HTERT RPE-1 (cell line): ENCODE measurements around the gene HFE.
"Not testable (repeated sequence)": the region's sequence is repeated elsewhere in the genome, so short reads cannot be mapped to it uniquely, and the experiment has no call there.

Experiments
- in situ Hi-C: fragments of 300-500 bp; cut with MboI; formaldehyde crosslinking; loops from 4 replicates; pipeline ENCODE4 v1.14.3; 2020; ENCODE audit warnings: low sequenced_read_pairs

The HFE gene, protein sequence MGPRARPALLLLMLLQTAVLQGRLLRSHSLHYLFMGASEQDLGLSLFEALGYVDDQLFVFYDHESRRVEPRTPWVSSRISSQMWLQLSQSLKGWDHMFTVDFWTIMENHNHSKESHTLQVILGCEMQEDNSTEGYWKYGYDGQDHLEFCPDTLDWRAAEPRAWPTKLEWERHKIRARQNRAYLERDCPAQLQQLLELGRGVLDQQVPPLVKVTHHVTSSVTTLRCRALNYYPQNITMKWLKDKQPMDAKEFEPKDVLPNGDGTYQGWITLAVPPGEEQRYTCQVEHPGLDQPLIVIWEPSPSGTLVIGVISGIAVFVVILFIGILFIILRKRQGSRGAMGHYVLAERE

DNA sequence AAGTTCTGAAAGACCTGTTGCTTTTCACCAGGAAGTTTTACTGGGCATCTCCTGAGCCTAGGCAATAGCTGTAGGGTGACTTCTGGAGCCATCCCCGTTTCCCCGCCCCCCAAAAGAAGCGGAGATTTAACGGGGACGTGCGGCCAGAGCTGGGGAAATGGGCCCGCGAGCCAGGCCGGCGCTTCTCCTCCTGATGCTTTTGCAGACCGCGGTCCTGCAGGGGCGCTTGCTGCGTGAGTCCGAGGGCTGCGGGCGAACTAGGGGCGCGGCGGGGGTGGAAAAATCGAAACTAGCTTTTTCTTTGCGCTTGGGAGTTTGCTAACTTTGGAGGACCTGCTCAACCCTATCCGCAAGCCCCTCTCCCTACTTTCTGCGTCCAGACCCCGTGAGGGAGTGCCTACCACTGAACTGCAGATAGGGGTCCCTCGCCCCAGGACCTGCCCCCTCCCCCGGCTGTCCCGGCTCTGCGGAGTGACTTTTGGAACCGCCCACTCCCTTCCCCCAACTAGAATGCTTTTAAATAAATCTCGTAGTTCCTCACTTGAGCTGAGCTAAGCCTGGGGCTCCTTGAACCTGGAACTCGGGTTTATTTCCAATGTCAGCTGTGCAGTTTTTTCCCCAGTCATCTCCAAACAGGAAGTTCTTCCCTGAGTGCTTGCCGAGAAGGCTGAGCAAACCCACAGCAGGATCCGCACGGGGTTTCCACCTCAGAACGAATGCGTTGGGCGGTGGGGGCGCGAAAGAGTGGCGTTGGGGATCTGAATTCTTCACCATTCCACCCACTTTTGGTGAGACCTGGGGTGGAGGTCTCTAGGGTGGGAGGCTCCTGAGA is at the start of gene HFE:
Gene HFE, plus strand, starts transcription at position 146 of the 832 bp plus-strand sequence. Its CDS starts 12 bp downstream, at position 158.
- in situ Hi-C loops, result no loop called here

DNA sequence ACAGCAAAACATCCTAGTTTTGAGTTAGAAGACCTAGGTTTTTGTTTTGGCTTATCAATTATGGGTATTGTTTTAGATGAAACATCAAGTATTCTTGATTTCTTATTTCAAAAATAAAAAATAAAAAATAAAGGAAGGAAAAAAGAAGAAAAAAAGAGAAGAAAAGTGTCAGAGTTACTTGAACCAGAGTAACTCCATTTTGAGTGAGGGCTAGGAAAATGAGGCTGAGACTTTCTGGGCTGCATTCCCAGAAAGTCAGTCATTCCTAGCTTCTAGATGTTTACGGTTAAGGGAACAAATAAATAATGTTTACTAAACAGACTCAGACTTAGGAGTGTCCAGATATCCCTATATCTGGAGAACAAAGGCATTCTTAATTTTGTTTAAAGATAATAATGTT is 45.3 kb upstream of the HFE start:
- in situ Hi-C loops, result no loop called here

DNA sequence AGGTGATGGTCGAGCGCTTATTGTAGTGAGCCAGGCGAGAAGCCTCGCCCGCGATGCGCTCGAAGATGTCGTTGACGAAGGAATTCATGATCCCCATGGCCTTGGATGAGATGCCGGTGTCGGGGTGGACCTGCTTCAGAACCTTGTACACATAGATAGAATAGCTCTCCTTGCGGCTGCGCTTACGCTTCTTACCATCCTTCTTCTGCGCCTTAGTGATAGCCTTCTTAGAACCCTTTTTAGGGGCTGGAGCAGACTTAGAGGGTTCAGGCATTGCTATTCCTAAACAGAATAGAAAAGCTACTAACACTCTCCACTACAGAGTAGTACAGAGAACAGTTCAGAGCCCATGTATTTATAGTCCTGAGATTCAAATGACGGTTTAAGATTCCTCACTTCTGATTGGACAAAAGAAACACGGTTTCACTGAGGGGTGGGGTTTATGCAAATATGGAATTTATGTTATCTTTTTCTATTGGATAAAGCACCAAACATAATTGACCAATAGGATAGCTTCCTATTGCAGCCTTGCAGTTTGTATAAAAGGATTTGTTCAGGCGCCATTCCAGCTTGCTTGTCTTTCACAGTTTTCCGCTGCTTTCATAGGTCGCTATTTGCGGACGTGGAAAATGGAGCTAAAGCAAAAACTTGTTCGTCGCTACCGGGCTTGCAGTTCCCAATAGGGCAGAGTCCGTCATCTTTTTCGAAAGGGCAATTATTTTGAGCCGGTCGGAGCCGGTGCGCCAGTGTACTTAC is 43.7 kb upstream of the HFE start:
- in situ Hi-C loops, result no loop called here

DNA sequence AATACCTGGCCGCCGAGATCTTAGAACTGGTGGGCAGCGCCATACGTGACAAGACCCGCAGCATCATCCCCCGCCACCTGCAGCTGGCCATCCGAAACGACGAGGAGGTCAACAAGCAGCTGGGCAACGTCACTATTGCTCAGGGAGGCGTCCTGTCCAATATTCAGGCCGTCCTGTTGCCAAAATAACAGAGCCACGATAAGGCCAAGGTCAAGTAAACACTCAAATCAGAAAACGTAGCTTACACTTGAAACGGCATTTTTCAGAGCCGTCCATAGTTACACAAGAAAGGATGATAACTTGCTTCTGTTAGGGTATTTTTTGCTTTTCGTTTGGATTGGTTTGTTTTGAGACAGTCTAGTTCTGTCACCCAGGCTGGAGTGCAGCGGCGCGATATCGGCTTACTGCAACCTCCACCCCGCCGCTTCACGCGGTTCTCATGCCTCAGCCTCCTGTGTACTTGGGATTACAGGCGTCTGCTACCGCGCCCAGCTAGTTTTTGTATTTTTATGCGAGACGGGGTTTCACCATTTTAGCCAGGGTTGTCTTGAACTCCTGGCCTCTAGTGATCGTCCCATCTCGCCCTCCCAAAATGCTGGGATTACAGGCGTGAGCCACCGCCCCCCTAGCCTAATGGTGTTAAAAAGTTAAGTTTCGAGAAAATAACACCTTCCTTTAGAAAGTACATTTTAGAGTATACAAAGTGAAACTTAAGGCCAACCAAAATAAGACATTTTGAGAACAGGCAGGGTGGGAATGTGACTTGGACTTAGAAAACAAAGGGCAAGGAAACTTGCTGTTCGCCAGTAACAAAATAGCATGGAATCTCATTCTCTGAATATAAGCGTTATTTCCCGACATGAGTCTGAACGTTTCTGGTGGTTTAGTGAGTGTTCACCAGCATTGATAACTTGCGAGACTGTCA is 42.8 kb upstream of the HFE start:
- in situ Hi-C loops, result no loop called here

DNA sequence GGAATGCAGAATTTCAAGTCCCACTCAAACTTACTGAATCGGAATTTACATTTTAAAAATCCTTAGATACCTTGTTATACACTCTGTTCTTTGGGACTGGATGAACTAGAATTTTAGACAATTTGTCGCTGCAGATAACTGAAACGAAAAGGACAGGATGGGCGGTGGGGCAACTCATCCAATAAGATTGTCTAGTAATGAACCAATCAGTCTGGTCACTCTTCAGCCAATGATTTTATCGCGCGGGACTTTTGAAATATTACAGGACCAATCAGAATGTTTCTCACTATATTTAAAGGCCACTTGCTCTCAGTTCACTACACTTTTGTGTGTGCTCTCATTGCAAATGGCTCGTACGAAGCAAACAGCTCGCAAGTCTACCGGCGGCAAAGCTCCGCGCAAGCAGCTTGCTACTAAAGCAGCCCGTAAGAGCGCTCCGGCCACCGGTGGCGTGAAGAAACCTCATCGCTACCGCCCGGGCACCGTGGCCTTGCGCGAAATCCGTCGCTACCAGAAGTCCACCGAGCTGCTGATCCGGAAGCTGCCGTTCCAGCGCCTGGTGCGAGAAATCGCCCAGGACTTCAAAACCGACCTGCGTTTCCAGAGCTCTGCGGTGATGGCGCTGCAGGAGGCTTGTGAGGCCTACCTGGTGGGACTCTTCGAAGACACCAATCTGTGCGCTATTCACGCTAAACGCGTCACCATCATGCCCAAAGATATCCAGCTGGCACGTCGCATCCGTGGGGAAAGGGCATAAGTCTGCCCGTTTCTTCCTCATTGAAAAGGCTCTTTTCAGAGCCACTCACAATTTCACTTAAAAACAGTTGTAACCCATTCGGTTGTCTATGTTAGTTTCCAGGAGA is 41.9 kb upstream of the HFE start:
- in situ Hi-C loops, result no loop called here

DNA sequence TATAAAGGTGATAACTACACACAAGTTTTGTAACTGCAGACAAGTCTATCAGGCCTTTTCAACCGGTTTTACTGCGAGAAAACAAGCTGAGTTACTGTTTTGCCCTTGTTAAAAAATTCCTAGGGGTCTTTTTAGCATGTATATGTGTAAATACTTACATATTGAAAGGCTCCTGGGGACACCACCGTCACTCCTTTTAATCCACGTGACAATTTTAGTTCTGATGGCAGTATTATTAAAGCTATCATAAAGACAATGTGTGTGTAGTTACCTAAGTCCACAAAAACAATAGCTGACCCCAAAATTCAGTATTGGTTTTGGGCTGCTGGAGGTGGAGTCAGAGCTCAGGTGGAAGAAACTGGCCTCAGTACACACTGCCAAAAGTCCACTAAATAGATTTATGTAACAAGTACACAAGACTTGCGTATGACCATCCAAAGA is 41.3 kb upstream of the HFE start:
- in situ Hi-C loops, result no loop called here

DNA sequence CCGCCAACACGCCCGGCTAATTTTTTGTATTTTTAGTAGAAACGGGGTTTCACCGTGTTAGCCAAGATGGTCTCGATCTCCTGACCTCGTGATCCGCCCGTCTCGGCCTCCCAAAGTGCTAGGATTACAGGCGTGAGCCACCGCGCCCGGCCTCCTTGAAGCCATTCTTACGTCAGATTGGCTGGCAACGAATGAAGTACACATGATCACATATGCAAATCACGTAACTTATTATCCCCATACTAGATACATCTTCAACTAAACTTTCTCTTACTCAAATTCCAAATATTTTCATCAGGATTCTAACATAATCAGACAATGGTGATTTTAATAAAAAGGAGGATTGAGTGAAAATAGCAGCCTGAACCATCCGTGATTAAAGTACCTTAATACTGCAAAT is 39.9 kb upstream of the HFE start:
- in situ Hi-C loops, result not testable (repeated sequence)

DNA sequence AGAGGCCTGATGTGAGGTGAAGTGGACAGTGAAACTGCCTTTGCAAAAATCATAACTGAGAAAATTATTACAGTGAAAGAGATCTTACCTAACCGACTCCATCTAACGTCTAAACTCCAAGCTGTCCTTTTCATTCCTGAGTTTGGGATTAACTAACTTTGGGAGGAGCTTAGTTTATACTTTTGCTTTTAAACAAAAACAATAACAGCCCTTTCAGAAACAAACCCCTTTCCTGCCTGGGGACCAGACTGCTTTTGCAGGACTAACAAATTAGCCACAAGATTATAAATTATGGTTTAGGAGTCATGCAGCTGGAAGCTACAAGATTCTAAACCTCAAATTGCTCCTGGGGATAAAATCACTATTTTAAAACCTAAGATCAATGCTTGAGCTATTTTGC is 38.6 kb upstream of the HFE start:
- in situ Hi-C loops, result no loop called here

DNA sequence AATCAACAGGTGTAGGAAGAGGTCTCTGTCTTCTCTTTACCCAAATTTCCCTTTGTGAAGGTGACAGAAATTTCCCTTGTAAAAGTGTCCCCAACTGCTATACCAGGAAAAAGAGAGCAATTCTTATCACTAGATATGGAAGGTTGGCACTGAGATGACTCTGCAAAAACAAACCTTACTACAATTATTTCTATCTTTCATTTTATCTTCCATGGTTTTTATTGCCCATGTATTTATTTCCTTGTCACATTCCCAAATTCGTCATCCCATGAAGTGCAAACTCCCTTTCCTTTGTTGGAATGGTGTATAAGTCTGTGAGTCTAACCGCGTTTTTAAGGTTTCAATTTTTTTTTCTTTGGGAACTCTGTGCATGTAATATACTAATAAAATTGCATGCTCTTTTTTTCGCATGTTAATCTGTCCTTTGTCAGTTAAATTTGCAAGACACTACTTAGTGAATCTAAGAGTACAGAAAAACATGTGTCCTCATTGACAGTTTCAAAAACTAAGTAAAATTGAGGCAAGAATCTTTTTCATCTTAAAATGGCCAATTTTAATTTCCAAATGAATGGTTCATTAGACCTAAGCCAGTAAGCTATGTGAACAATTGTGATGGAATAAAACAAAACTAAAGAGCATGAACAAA is 35.4 kb upstream of the HFE start:
- in situ Hi-C loops, result no loop called here

DNA sequence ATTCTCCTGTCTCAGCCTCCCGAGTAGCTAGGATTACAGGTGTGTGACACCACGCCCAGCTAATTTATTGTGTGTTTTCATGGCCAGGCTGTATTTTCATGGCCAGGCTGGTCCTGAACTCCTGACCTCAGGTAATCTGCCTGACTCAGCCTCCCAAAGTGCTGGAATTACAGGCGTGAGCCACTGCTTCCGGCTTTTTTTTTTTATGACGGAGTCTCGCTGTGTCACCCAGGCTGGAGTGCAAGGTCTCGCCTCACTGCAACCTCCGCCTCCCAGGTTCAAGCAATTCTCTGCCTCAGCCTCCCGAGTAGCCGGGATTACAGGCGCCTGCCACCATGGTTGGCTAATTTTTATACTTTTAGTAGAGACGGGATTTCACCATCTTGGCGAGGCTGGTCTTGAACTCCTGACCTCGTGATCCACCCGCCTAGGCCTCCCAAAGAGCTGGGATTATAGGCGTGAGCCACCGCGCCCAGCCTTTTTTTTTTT is 34.4 kb upstream of the HFE start:
- in situ Hi-C loops, result not testable (repeated sequence)

DNA sequence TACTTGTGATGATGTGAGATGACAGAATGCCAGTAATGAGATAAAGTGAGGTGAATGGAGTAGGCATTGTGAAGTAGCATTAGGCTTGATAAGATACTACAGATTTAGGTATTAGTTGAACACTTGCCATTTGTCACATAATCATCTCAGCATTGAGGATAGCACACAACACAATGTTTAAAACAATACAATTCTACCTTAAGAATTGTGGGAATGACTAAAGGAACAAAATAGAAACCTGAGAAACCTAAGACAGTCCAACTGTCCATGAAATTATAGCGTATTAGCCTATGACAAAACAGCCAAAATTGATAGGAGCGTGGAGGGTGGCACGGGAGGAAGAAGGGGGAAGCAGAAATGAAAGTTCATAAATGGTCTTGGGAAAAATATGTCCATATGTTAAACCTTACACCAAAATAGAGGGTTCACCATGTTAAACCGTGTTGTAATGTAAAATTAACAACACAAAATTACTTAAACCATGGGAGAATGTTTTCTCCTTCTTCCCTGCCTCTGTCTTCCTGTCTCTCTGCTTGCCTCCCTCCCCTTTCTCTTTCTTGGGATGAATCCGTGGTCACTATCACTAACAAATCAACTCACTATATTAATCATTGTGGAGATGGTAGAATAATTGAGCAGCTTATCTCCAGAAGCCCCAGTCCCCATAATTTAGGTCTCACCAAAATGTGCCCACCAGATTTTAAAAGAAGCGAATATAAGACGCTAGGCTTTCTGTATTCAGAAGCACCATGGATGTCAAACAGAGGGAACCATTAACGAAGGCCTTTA is 33.0 kb upstream of the HFE start:
- in situ Hi-C loops, result no loop called here

DNA sequence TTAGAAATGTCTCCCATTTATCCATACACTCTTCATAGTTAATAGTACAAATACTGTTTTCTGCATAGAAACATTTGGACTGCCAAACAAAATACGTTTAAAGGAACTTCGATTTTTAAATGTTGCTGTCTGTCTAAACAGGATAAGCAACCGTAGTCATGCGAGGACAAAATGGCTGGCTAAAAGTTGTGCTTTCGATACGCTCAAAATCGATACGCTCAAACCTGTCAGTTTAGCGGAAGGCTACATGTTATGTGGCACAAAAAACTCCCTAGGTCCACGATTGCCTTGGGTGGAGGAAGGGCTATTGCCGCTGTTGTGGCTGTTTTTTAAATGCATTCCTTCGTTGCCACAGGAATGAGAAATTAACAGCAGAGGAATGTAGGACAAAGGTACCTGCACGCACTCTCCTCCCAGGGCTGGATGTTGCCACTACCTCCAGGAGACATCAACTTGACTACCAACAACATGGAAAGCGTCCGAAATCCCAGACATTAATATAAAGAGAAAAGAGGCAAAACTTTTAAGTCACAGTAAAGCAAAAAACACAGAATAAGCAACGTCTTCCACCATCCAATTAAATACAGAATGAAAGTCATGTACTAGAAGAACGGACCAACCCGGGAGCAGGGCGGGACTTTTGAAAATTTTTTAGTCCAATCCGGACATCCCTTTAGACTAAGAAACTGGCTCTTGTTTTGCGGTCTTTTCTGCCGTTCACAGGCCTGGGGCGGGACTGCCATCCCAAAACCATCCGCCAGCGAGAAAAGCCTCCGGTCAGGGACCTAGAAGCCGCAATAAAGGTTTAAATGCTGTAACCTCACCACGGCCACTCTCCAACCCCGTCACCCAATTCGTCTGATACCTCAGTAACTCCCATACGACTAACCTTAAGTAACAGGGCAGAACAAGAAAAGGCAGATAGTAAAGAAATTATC is 32.2 kb upstream of the HFE start:
- in situ Hi-C loops, result no loop called here

DNA sequence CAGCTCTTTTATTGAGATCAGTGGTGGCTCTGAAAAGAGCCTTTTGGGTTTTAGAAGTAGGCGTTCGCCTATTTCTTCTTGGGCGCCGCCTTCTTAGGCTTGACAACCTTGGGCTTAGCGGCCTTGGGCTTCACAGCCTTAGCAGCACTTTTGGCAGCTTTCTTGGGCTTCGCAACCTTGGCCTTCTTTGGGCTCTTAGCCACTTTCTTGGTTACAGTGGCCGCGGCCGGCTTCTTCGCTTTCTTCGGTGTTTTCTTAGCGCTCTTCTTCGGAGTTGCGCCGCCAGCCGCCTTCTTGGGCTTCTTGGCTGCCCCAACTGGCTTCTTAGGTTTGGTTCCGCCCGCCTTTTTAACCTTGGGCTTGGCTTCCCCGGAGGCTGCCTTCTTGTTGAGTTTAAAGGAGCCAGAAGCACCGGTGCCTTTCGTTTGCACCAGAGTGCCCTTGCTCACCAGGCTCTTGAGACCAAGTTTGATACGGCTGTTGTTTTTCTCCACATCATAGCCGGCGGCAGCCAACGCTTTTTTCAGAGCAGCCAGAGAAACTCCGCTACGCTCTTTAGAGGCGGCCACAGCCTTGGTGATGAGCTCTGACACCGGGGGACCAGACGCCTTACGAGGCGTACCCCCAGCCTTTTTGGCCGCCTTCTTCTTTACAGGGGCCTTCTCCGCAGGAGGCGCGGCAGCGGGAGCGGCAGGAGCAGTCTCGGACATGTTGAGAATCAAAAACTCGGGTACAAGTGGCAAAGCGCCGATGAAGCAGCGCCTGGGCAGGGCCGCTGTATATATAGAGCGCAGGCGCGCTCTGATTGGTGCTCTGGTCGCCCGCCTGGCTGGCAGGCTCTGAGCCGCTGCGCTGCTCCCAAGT is 31.3 kb upstream of the HFE start:
- in situ Hi-C loops, result no loop called here

DNA sequence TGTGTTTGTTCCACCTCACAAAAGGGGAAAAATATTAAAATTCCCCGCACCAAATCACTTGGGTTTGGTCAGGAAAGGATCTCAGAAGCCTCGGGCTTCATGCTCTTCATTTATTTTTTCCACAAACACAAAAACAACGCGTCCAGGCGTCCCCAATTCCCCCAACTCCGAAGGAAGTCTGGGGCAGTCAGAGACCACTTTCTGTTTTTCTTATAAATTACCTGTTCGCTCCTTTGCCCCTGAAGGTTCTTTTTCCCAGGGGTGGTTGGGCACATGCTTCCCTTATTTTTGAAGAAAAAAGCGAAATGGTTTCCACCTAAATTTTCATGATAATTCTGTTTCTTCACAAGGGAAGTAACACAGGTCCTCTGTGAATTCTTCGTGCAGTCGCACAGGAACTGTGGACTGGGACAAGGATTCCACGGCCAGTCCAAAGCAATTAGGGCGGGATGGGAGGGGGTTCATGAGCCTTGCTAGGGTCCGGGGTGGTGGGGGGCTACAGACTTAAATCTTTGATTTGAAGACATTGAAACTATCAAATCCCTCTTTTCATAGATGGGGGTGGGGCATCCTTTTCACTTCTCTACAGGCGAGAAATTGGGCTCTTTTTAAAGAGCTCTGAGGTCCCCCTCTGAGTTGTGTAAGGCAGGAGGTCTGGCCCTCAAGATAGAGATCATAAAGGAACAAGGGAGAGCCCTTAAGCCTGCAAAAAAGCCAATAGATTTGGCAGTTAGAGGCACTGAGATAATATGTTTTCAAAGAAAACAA is 30.5 kb upstream of the HFE start:
- in situ Hi-C loops, result no loop called here

DNA sequence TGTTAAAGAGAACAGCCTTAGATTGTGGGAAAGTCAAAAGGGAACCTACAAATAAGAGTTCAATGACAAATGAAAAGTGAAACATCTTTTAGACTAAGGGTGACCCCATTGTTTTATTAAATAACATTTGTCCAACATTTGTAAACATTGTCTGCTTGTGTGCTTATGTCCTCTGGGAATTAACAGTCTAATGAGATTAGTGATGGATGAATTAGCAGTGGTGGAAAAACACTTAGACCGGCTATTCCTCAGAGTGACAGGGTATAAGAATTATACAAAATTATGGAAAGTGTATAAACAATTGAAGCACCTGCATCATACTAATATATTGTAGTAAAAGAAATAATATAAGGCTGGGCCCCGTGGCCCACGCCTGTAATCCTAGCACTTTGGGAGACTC is 29.3 kb upstream of the HFE start:
- in situ Hi-C loops, result no loop called here
